Aorta (tissue), 5 donors: ENCODE results near the gene SLC44A1. TPM values are rescaled to one million over a fixed set of nuclear protein-coding genes. Genes with fewer than 3 reads are reported as not detected.

Experiments
- ATAC-seq: fragments of 200-7000 bp; cut with Tn5 transposase; one replicate; pipeline ENCODE4 v1.9.1; 2022; ENCODE audit warnings: moderate library complexity; ENCODE audit not compliant: low FRiP score
- DNase-seq, 2 donors: peaks; one replicate each; pipeline ENCODE4 v3.0.0-alpha.2; 2020
- H3K27ac ChIP-seq, 2 donors: one replicate each; pipeline ENCODE4 v1.5.1; 2013; ENCODE audit warnings: low read length in 2 of 2, mild to moderate bottlenecking in 2 of 2, moderate library complexity in 2 of 2, control low read depth in 1 of 2, inconsistent platforms in 1 of 2, low read depth in 1 of 2
- H3K27me3 ChIP-seq, 2 donors: one replicate each; pipeline ENCODE4 v1.6.1; 2013; ENCODE audit warnings: control low read depth in 1 of 2, low read length in 1 of 2, mild to moderate bottlenecking in 1 of 2, moderate library complexity in 1 of 2; ENCODE audit not compliant: insufficient read depth in 2 of 2, control insufficient read depth in 1 of 2
- H3K36me3 ChIP-seq, 2 donors: one replicate each; pipeline ENCODE4 v1.6.1; 2013; ENCODE audit warnings: control low read depth in 1 of 2, low read length in 1 of 2, mild to moderate bottlenecking in 1 of 2; ENCODE audit not compliant: insufficient read depth in 2 of 2, control insufficient read depth in 1 of 2
- H3K4me1 ChIP-seq, 2 donors: one replicate each; pipeline ENCODE4 v1.6.1; 2013; ENCODE audit warnings: low read length in 2 of 2, control low read depth in 1 of 2, mild to moderate bottlenecking in 1 of 2, moderate library complexity in 1 of 2; ENCODE audit not compliant: insufficient read depth in 2 of 2, control insufficient read depth in 1 of 2
- H3K4me3 ChIP-seq, 2 donors: one replicate each; pipeline ENCODE4 v1.5.1; 2013; ENCODE audit warnings: low read length in 2 of 2, control low read depth in 1 of 2, mild to moderate bottlenecking in 1 of 2
- H3K9me3 ChIP-seq: one replicate; pipeline ENCODE4 v1.6.1; 2013; ENCODE audit warnings: mild to moderate bottlenecking, low read length; ENCODE audit not compliant: control insufficient read depth
- WGBS, 2 donors: extraction: QIAGEN DNeasy Blood & Tissue Kit; methylation state at CpG; one replicate each; pipeline ENCODE4 v1.1.7; 2013; 5-methylcytosine and 5-hydroxymethylcytosine counted together
- intact Hi-C, 2 donors: fragments of 100-400 bp; cut with DNase I; formaldehyde crosslinking; loops; one replicate each; pipeline versions ENCODE4 v1.14.2 to v1.15.0; 2022
- polyA plus RNA-seq, 2 donors: library from polyadenylated mRNA; stranded (reverse); fragments of 200-250 nt; gene quantifications; one replicate each; pipeline ENCODE4 v1.2.3, GENCODE V29; 2013
- total RNA-seq, 2 donors: library from RNA; stranded (reverse); fragmentation: NEBNext Ultra II Directional; extraction: Animal tissue kit (Norgen Biotek cat#: 25700); gene quantifications; one replicate each; pipeline ENCODE4 v1.2.1, GENCODE V29; 2021
- donor health status: healthy with polysubstance abuse.
- donor health status: Bipolar disorder and iron deficiency.
- donor health status: DM: no; HTN: no; CAD: no.
- donor health status: DM: no; HTN: no; CAD: no.
- donor health status: DM: yes; HTN: yes; CAD: no.

SLC44A1 gene
- total and polyA plus RNA-seq, 4 donors = 11.4 to 46.6 (median 30.4) TPM

DNA sequence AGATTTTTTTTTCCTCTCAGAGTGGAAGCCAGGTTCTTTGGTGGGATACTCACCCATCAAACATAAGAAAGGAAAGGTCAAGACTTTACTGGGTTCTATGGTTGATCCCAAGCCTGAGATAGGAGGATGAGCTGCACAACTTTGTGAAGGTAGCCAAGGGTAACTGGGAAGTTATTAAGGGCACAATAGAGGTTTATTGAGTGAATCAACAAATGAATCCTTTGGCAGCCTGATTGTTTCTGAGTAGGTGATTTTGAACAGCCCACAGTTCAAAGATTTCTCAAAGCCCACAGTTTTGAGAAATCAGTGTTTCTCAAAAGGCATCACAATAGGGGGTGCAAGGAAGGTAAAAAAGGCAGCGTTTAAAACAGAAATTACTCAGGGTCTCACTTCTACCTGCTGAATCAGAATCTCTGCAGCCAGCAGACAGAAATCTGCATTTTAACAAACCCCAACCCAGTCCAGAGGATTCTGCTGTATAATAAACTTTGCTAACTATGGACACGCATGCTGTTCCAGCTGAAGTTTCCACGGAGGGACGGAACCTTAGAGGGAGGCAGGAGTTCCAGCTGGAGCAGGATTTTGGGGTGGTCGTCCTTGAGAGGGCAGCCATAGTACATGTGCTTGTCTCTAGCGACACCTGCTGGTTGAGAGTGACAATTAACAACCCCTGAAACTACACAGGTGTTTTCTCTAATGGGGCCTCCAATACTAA, 170.7 kb downstream of the SLC44A1 start:
- no peaks in the 10 kb centered on the region for H3K27me3 ChIP-seq

DNA sequence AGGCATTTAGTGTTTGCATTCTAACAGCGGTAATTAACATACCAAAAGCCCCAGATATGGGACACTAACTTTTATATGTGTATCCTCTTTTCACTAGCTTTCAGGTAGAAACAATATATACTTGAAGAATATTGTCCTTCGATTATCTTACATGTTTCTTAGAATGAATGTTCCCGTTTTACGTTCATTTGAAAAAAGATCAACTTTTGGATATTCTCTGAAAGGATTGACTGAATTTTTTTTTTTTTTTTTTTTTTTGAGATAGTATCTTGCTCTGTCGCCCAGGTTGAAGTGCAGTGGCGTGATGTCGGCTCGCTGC, 171.2 kb downstream of the SLC44A1 start:
- no peak for DNase-seq
- Histone ChIP-seq H3K9me3 (no peaks in the 10 kb centered on the region), H3K36me3 (no peaks in the 10 kb centered on the region), H3K4me1 (peaks cover 0 to 2% of the 10 kb centered on the region in 2 donors), H3K27me3 (no peaks in the 10 kb centered on the region), H3K27ac (no peak overlapping the region), H3K4me3 (no peak overlapping the region)
- ATAC-seq = no peak
- WGBS, 2 donors = 74 to 79% methylated on average over 8 of the region's 8 CpGs
- intact Hi-C loops = loop anchor here (2.0 to 10.0 kb wide), 6 partner anchors 251 to 631 kb away; partner anchors contain the start of gene ABCA1 (in 1 of the 2)

More for the DNA sequence above, 170.7 kb downstream of the SLC44A1 start:
- Histone ChIP-seq H3K9me3 (no peaks in the 10 kb centered on the region), H3K36me3 (no peaks in the 10 kb centered on the region), H3K27ac (no peak overlapping the region), H3K4me1 (peaks cover 0 to 2% of the 10 kb centered on the region in 2 donors), H3K4me3 (no peak overlapping the region)
- intact Hi-C loops = loop anchor here (2.0 to 10.0 kb wide), 6 partner anchors 250 to 630 kb away; partner anchors contain the start of gene ABCA1 (in 1 of the 2)
- peak; percentile 85 for ATAC-seq
- DNase-seq = no peak
- WGBS, 2 donors = 2 to 3% methylated on average over 6 of the region's 6 CpGs

DNA sequence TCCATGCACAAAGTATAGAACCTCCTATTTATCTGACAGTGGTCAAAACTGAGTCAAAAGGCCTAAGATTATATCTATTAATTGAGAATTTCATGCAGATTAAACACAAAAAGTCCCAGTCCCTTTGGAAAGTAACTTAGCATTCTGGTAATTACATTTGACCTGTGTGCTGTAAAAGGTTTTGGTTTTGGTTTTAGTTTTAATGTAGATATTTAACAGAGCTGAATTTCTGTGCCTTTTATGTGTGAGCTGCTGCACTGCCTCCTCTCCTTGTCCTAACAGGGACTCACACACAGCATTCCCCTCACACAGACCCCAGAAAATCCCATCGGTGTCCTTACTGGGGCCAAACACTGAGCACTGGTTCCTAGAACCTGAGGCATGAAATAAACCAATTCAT, 172.4 kb downstream of the SLC44A1 start:
- intact Hi-C loops = loop anchor here (5.0 to 10.0 kb wide), 5 partner anchors 252 to 632 kb away; partner anchors contain the start of gene ABCA1 (in 1 of the 2)
- ATAC-seq (no peak), DNase-seq (no peak)
- H3K36me3 ChIP-seq = no peaks in the 10 kb centered on the region
- WGBS, 2 donors = 87 to 100% methylated on average over 1 of the region's 1 CpG
- no peaks in the 10 kb centered on the region for H3K27me3 ChIP-seq
- H3K4me1 ChIP-seq = peaks cover 0 to 2% of the 10 kb centered on the region in 2 donors
- no peaks in the 10 kb centered on the region for H3K9me3 ChIP-seq
- no peak overlapping the region for H3K4me3 ChIP-seq
- no peak overlapping the region for H3K27ac ChIP-seq

DNA sequence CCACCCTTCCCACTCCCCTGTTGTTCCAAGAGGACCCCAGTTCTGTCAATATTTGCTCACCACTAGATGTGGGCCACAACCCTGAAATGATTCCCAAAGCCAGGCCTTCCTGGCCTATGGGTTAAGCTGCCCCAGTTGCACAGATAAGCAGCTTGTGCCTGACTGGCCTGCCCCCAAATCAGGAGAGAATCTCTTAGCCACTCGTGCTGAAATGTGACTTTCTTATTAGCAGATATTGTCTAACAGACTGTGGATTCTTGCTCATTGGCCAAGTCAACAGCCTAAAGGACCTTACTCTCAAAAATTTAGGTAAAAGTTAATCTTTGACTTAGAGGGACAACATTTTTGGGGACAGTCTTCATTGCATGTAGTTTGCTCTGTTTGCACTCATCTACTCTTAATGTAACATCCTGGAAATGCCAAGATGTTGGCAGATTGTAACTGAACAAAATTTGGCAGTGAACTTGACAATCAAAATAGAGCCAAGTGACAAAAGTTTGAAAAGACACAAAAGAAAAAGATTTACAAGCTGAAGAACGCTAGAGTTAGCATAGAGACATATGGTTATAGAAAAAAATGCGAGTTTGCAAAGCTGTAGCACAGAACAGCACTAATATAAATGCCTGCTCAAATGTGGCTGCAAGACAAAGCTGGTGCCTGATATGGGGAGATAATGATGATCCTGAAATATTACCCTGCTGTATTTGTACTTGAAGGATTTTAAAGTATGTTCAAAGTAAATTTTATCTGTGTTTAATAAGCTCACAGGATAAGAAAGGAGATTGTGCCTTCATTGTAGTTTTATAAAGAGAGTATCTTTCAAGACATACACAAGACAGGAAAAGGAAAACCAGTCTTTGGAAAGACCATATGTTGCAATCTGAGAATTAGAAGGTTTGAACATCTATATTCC, 174.4 kb downstream of the SLC44A1 start:
- intact Hi-C loops = loop anchor here (5.0 to 10.0 kb wide), 5 partner anchors 254 to 634 kb away; partner anchors contain the start of gene ABCA1 (in 1 of the 2)
- Histone ChIP-seq H3K4me3 (no peak overlapping the region), H3K27me3 (no peaks in the 10 kb centered on the region), H3K27ac (no peak overlapping the region), H3K4me1 (no peaks in the 10 kb centered on the region), H3K9me3 (no peaks in the 10 kb centered on the region), H3K36me3 (no peaks in the 10 kb centered on the region)
- no peak for ATAC-seq
- WGBS, 2 donors = 50 to 59% methylated on average over 3 of the region's 3 CpGs
- DNase-seq = no peak

DNA sequence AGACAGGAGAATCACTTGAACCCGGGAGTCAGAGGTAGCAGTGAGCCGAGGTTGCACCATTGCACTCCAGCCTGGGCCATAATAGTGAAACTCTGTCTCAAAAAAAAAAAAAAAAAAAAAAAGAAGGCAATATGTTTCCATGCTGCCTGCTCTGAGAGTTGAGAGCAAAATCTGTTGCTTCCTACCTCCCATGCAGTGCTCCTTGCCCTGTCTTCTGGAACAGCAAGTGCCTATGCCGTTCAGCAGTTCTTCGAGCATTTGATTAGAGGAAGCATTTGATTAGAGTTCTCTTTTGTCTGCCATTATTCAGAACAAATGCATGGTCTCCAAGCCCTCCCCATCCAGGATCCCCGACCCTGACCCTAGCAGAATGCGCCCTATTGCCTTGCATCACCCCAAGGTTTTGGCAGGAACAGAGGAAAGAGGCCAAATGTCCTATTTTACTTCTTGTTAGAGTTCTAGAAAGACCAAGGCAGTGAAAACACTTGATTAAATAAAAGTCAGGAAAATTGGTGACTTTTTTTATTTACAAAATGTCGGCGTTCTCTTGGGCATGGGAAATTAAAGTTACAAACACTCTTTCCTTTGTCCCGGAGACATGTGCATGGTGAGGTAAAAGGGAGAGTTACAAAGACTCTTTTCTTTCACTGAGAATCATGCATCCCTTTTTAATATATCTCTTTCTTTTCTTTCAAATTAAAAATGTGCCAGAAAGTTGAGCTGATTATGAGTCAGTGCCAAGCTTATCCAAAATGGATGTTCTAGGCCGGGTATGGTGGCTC, 175.6 kb downstream of the SLC44A1 start:
- Histone ChIP-seq H3K4me3 (no peak overlapping the region), H3K4me1 (no peaks in the 10 kb centered on the region), H3K27me3 (no peaks in the 10 kb centered on the region), H3K27ac (no peak overlapping the region), H3K36me3 (no peaks in the 10 kb centered on the region), H3K9me3 (no peaks in the 10 kb centered on the region)
- intact Hi-C loops = loop anchor here (5.0 to 10.0 kb wide), 5 partner anchors 255 to 635 kb away; partner anchors contain the start of gene ABCA1 (in 1 of the 2)
- ATAC-seq (no peak), DNase-seq (no peak)
- WGBS, 2 donors = 92 to 94% methylated on average over 10 of the region's 10 CpGs

DNA sequence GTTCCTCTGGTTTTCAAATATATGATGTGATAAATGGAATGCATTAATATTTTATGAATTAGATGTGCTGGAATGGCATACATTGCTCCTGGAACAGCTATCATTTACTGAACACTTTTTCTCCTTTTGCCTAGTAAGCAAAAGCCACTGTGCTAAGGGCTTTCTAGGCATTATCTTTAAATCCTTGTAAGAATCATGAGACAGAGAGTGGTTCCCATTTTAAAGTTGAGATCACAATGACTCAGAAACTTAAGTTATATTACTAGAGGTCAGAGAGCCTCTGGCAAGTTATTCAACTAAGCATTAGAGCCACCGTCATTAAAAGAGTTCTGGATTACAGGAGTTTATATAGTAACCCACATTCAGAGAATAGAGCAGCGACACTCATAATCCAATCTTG, 176.7 kb downstream of the SLC44A1 start:
- no peaks in the 10 kb centered on the region for H3K36me3 ChIP-seq

DNA sequence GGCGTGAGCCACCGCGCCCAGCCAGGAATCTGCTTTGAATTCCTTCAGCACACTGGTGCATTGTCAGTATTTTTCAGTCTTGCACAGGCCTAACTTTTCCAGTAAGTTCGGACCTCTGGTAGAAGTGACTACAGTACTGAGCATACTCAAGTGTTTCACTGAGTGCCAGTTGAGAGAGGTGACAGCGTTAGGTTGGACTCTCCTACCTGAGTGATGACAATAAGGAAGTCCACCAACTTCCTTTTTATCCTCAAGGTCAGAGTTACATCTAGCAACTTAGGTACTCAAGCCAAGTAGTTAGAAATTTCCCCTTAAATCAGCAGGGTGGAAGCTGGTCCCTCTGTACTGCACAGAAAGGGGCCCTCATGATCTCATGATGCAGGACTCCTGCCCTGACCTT, 177.4 kb downstream of the SLC44A1 start:
- DNase-seq (no peak), ATAC-seq (no peak)
- Histone ChIP-seq H3K4me3 (no peak overlapping the region), H3K36me3 (no peaks in the 10 kb centered on the region), H3K27ac (no peak overlapping the region), H3K27me3 (no peaks in the 10 kb centered on the region), H3K4me1 (no peaks in the 10 kb centered on the region), H3K9me3 (no peaks in the 10 kb centered on the region)
- WGBS, 2 donors = 94 to 98% methylated on average over 5 of the region's 5 CpGs
- intact Hi-C loops = no loop called here

More for the DNA sequence above, 176.7 kb downstream of the SLC44A1 start:
- DNase-seq = no peak
- no peaks in the 10 kb centered on the region for H3K9me3 ChIP-seq
- no peak for ATAC-seq
- no peak overlapping the region for H3K27ac ChIP-seq
- H3K4me3 ChIP-seq = no peak overlapping the region
- intact Hi-C loops = no loop called here
- no peaks in the 10 kb centered on the region for H3K27me3 ChIP-seq
- WGBS, 2 donors = 81 to 91% methylated on average over 2 of the region's 2 CpGs
- H3K4me1 ChIP-seq = no peaks in the 10 kb centered on the region

DNA sequence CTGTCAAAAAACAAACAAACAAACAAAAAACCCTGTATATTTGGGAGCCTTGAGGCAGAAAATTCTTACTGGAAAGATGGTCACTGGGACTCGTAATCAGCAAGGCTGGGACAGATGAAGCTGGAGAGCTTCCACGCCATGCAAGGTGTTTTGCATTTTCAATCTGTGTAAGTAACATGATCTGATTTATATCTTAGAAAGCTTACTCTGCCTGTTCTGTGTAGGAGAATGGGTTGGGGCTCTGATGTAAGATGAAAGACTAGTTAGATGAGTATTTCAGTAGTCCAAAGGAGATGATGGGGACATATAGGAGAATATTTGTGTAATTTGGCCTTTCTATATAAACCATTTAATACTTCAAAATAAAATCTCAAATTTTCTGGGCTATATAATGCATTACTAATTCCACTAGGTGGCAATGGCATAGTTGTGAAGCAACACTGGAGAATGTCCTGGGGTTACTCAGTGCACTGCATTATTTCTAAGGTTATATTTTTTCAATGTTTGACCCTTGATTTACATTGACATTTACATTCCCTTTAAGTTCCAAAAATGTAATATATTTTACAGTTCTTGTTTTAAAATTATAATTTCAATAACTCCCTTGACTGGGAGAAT, 181.5 kb downstream of the SLC44A1 start:
- Histone ChIP-seq H3K4me1 (no peaks in the 10 kb centered on the region), H3K9me3 (no peaks in the 10 kb centered on the region), H3K27ac (no peak overlapping the region), H3K4me3 (no peak overlapping the region), H3K36me3 (no peaks in the 10 kb centered on the region), H3K27me3 (no peaks in the 10 kb centered on the region)
- DNase-seq (no peak), ATAC-seq (no peak)
- intact Hi-C loops = no loop called here
- 56 to 62% methylated on average over 2 of the region's 2 CpGs for WGBS, 2 donors
